ENCODE measurements around the gene GZMB.
"Not testable (repeated sequence)": the region's sequence is repeated elsewhere in the genome, so short reads cannot be mapped to it uniquely, and the experiment has no call there.

GZMB gene

GRCh38 chr14:24634158-24634557 lies at the start of gene GZMB:
Gene GZMB, minus strand, starts transcription at chr14:24634190. Its CDS starts 30 bp downstream, at chr14:24634160.
- DNase-seq (ENCODE audit: low spot score): no peak

DNA sequence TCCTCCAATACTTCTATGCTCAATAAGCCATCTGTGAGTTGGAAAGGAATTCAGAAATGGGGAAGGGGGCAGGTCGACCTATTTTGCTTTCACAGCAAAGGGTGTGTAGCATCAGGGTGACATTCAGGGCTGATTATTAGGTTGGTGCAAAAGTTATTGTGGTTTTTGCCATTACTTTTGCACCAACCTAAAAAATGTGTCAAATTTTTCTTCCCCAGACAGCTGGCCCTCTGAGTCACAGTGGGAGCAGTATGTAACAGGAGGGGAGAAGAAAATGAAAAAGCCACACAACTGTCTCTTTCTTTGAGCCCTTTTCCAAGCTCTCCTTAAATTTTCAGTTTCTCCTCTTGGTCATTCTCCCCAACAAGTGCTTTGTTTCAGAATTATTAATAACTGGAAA lies 47.1 kb upstream of the GZMB start:
- DNase-seq (ENCODE audit: low spot score): no peak

- no peak for DNase-seq (ENCODE audit: low spot score)
Observed at GRCh38 chr14:24680516-24680915, 46.5 kb upstream of the GZMB start.

GRCh38 chr14:24679248-24679961 lies 45.4 kb upstream of the GZMB start:
- DNase-seq (ENCODE audit: low spot score): no peak

DNA sequence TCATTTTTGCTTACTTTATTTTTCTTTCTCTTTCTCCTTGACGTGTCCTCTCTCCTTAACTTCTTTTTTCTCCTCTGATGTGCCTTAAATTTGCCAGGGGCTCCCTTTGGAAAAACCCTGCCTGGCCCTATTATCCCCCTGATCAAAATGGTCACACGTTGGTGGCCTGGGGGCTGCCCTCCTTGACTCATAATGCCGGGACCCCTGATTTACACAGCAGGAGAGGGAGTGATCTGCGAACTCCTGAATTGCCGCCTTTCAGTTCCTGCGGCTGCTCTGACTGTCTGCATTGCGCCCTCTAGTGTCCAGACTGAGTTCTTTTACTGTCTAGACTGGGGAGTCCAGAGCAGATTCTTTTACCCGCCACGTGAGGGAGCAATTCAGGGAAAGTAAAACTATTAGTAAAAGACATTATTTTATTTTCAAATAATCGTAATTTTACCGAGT lies 44.8 kb upstream of the GZMB start:
- DNase-seq (ENCODE audit: low spot score): peak; percentile 91

GRCh38 chr14:24677956-24678355 lies 44.0 kb upstream of the GZMB start:
- no peak for DNase-seq (ENCODE audit: low spot score)

GRCh38 chr14:24674204-24674970 lies 40.4 kb upstream of the GZMB start:
- DNase-seq (ENCODE audit: low spot score): no peak

DNA sequence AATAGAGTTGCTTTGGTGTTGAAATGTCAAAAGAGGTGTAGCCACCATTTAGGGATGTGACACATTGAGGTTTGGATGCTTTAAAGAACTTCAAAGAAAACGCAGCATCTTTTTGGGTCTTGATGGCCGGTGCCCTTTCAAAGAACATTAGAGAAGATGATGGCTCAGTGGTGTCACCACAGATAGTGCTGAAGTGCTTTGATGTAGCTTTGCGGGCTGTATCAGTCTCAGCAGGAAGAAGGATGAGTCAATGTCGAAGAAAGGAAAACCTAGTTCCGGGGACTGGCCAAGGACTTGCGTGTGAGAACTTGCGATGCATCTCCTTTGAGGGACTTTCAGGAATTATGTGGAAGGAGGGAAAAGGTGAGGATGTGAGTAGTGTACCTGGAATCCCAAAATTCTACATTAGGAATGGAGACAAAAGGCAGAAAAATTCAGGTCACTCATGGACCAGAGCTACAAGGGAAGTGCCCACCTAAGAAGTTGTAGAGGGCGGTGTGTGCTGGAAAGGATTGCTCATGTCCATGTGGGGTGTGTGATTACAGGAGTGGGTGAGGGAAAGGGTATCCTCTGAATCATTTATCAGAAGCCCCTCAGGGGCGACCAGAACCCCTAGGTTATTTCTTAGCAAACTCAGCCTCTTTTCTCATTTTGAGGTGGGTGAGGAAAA lies 39.7 kb upstream of the GZMB start:
- no peak for DNase-seq (ENCODE audit: low spot score)

DNA sequence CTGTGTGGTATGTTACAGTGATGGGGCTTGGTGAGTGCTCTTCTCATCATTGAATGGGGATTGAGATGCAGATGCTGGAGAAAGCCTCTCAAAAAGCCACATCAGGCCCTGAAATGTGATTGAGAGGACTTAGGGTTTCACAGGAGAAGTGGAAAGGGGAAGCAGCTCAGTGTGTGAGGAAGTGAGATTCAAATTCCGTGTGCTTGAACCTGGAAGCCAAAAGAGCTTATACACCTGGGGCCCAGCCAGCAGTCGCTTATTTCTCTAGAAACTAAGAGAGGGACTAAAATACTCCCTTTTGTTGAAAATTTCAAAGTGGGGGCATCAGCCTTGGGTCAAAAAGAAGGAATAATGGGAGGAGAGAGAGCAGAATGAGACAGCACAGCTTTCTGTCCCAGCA lies 39.1 kb upstream of the GZMB start:
- no peak for DNase-seq (ENCODE audit: low spot score)

- no peak for DNase-seq (ENCODE audit: low spot score)
Observed at GRCh38 chr14:24670594-24670993, 36.6 kb upstream of the GZMB start.

GRCh38 chr14:24669651-24670050 lies 35.7 kb upstream of the GZMB start:
- no peak for DNase-seq (ENCODE audit: low spot score)

GRCh38 chr14:24665440-24665991 lies 31.5 kb upstream of the GZMB start:
- DNase-seq (ENCODE audit: low spot score): no peak

- no peak for DNase-seq (ENCODE audit: low spot score)
Observed at GRCh38 chr14:24664366-24664765, 30.4 kb upstream of the GZMB start.

GRCh38 chr14:24662753-24663152 lies 28.8 kb upstream of the GZMB start:
- DNase-seq (ENCODE audit: low spot score): no peak

- DNase-seq (ENCODE audit: low spot score): no peak
Observed at GRCh38 chr14:24659916-24660570, 26.1 kb upstream of the GZMB start.

- not testable (repeated sequence) for DNase-seq (ENCODE audit: low spot score)
Observed at GRCh38 chr14:24648361-24648760, 14.4 kb upstream of the GZMB start.

DNA sequence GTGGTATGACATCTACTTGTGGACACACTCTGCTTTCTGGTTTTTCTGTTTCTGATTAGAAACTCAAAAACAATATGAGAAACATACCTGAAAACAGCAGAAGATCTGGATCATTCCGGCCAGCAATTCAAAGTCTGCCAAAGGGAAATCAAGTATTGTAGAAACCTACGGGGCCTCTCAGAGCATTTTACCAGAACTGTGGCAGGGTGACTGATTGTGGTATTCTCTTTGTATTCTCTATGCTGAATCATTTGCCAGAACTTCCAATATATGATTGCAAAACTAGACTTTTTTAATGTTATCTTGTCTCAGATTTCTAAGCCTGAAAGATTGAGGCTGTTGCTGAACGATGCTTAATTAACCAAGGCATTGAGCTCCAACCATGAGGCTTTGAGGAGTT lies 5.9 kb upstream of the GZMB start:
- no peak for DNase-seq (ENCODE audit: low spot score)

- DNase-seq (ENCODE audit: low spot score): no peak
Observed at GRCh38 chr14:24639270-24639669, 5.3 kb upstream of the GZMB start.

DNA sequence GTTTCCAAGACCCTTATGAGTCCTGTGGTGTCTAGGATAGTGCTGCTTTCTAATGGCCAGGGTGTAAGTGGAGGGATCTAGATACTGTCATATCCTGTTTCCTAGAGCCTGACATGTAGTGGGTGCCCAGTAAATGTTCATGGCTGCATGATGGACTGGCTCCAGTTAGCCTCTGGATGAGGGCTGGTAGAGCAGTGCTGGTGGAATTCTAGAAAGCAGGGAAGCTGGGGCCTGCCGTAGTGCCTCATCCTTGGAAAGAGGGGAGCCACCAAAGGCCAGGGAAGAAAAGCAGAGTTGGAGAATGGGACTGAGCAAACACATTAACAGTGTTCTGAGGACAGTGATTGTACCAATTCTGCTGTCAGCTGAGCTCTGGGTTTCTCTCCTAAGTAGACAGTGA lies 637 bp downstream of the GZMB start:
- DNase-seq (ENCODE audit: low spot score): no peak

DNA sequence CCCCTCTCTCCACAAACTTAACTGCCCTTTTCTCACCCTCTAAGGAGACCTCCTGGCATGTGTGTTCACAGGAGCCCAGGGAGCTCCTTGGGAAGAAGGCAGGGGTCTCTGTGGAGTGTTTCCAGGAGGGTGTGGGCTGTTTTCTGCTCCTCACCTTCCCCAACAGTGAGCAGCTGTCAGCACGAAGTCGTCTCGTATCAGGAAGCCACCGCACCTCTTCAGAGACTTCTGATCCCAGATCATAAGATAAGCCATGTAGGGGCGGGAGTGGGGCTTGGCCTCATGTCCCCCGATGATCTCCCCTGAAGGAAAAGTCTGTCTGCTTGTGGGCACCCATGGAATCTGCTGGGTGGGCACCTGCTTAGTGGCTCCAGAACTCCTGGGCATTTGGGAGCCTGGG lies 1.2 kb downstream of the GZMB start:
- no peak for DNase-seq (ENCODE audit: low spot score)

- no peak for DNase-seq (ENCODE audit: low spot score)
Observed at GRCh38 chr14:24632336-24632735, 1.7 kb downstream of the GZMB start.

DNA sequence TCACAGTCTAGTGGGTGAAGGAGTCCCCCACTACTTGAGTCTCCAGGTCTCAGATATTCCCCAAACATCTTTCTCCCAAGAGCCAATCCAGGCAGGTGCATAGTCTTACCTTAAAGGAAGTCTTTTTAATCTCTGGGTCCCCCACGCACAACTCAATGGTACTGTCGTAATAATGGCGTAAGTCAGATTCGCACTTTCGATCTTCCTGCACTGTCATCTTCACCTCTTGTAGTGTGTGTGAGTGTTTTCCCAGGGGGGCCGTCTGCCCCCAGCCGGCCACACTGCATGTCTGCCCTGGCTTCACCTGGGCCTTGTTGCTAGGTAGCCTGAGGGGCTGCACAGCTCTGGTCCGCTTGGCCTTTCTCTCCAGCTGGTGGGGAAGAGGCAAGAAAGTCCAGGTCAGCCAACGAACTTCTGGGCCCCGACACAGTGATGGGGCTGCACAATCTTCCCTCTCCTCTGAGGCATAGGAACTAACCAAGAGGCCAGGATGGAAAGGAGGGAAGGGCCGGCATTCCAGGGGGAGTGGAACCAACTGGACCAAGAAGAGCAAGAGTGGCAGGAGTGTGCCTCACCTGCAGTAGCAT lies 2.1 kb downstream of the GZMB start:
- no peak for DNase-seq (ENCODE audit: low spot score)
